HG03045 (cell line): ENCODE data around the gene CEP68.
A peak's percentile ranks its signal among the peaks of the same experiment; 100 is the strongest.
"Not testable (repeated sequence)": the region's sequence is repeated elsewhere in the genome, so short reads cannot be mapped to it uniquely, and the experiment has no call there.

Experiments used
- ATAC-seq: cut with Tn5 transposase; IDR thresholded peaks from one replicate; pipeline ENCODE4 v1.9.1; 2021; ENCODE audit warnings: mild to moderate bottlenecking, moderate library complexity; ENCODE audit not compliant: unreplicated experiment

The CEP68 gene, protein sequence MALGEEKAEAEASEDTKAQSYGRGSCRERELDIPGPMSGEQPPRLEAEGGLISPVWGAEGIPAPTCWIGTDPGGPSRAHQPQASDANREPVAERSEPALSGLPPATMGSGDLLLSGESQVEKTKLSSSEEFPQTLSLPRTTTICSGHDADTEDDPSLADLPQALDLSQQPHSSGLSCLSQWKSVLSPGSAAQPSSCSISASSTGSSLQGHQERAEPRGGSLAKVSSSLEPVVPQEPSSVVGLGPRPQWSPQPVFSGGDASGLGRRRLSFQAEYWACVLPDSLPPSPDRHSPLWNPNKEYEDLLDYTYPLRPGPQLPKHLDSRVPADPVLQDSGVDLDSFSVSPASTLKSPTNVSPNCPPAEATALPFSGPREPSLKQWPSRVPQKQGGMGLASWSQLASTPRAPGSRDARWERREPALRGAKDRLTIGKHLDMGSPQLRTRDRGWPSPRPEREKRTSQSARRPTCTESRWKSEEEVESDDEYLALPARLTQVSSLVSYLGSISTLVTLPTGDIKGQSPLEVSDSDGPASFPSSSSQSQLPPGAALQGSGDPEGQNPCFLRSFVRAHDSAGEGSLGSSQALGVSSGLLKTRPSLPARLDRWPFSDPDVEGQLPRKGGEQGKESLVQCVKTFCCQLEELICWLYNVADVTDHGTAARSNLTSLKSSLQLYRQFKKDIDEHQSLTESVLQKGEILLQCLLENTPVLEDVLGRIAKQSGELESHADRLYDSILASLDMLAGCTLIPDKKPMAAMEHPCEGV

DNA sequence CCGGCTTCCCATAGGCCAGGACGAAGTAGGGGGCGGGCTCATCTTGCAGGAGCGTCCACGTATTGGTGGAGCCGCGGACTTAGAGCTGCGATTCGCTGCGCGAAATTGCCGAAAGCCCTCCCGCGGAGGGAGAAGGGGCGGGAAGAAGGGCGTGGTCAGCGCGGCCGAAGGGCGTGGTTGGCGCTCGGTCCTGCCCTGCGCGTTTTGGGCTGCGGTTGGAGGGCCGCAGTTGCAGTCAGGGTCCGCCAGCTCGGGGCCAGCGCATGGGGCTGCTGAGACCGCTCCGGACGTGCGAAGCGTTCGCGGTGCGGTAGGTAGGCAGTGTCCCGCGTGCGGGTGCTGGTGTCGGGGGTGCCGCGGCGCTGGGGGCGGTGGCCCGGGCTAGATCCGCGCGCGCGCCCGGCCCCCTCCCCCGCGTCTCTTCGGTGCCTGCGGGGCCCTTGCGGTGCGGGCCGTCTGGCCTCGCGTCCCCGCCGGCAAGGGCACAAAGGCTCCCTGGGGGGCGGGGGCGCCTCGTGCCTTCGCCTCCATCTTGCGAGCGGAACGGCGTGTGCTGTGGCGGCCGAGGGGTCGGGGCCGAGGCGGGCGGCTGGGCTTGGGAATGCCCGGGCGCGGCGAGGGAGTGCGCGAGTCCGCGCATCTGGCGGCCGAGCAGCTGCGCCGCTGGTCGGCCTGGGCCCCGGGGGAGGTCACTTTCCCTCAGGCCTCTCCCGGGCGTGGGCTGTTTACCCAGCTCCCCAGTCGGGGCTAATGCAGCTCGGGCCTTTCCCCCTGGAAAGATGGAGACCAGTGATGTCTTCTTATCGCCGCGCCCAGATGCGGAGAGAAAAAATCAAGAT, at the start of gene CEP68:
CEP68 (plus strand) TSS at position 202 of the 839 bp plus-strand sequence. CDS start 13,029 bp downstream, outside the sequence.
- ATAC-seq: peak; percentile 85

DNA sequence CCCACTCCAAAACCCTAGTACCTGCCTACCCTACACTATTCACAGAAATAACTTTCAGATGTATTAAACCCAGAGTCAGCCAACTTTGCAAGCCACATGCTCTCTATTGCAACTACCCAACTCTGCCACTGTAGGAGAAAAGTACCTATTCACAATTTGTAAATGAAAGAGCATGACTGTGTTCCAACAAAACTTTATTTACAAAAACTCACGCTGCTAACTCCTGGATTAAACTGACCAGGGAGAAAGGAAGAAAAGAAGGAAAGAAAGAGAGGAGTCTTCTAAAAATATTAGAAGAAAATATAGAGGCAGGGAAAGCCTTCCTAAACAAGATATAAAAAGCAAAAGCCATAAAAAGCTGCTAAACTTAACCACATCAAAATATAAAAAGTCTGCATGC, 42.4 kb upstream of the CEP68 start:
- no peak for ATAC-seq

DNA sequence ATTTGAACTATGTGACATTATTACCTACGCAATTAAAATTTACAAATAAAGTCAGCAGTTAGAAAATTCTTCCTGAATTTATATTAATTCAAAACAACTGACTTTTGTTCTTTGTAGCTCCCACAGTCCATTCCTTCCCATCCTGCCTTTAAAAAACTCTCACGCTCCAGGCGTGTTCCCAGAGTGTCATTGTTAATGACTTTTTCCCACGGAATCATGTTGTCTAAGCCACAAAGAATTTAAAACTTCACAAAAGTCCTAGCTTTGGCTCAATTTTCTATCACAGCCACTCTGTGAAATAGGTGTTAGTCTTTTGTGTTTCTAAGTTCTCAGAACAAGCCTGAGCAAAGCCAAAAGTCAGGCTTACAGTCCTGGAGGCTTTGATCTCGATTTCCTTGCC, 40.5 kb upstream of the CEP68 start:
- no peak for ATAC-seq

DNA sequence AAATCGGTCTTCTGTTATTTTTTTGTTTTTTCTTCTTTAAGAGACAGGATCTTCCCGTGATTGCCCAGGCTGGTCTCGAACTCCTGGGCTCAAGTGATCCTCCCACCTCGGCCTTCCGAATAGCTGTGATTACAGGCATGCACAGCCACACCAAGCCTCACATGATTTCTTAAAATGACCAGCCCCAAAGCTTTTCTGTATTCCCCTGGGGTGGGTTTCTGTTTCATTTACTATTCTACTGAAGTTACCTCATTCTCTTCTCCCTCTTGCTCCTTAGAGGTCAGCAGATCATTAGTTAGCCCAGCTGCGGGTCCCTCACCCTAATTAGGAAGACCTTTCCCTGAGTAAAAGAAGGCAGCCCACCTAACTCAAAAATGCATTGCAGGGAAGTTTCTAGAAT, 39.4 kb upstream of the CEP68 start:
- peak; percentile 52 for ATAC-seq

DNA sequence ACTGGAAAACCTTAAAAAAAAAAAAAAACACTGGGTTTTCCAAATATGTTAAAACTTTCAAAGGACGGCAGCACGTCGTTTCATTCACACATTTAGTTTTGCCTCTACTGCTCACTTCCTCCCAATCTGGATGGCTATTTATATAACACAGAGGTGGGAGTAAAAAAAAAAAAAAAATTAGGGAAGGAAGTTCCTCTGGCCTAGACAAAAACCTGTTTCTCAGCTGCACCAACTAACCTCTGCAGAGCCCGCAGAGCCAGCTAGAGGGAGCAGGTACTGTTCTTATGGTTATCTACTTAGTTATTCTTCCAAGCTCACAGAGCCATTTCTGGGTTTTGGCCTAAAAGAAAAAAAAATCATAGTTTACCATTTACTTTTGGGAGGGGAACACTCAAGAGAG, 38.9 kb upstream of the CEP68 start:
- no peak for ATAC-seq

DNA sequence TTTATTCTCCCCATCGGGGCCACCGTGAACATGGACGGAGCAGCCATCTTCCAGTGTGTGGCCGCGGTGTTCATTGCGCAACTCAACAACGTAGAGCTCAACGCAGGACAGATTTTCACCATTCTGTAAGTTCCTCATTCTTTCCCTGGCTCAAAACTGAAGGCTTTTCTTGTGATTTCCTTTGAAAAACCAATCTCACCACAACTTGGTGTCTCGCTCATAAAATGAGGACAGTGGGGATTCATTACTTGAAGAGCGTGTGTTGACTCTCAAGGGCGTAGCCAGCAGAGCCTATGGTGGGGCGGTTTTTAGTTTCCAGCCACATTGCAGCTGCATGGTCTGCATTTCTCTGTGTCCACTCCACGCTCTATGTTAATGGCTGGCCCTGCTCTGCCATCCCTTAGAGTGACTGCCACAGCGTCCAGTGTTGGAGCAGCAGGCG, 38.1 kb upstream of the CEP68 start:
- no peak for ATAC-seq

DNA sequence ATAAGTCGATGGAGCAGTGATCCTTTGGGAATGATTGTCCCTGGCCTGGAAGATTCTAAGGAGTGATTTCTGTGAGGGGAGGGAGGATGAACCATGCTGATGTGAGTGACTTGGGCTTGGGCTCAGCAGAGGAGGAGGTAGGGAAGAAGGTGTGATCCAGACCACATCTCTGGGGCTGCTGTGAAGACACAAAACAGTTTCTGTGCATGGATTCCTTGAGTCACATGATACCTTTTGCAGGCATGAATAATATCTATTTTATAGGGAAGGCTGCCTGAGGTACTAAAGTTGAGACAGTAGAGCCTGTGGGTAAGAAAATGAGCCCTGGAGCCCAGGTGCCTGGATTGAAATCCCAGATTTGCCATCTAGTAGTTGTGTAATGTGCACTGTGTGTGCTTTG, 37.2 kb upstream of the CEP68 start:
- ATAC-seq: no peak

DNA sequence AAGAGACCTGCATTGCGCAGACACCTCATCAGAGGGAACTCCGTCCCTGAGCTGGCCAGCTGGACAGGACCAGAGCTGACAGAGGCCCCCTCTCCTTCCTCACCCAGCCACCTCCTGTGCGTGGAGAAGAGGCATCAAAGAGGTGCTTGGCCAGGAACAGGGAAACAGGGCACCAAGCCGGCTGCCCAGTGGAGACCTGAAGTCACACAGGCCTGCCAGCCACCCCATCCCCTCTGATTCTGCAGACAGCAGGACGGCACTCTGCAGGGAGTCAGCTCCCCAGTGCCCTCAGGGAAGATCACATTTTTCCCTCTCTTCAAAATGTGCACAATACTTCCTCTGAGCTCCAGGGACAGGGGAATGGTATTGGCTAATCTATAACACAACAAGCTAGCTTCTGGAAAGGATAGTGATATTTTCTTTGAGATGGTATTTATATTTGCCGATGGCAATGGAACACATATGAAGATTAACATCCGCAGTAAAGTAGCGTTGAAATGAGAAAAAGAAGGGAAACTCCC, 36.5 kb upstream of the CEP68 start:
- ATAC-seq: no peak

DNA sequence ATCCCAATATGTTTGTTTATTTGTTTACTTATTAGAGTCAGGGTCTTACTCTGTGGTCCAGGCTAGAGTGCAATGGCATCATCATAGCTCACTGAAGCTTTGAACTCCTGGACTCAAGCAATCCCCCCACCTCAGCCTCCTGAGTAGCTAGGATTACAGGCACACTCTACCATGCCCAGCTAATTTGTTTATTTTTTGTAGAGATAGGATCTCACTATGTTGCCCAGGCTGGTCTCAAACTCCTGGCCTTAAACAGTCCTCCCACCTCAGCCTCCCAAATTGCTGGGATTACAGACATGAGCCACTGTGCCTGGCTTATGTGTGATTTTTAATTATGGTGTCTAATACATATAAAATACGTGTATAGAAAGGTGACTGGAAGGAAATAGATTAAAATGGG, 36.0 kb upstream of the CEP68 start:
- ATAC-seq: not testable (repeated sequence)

DNA sequence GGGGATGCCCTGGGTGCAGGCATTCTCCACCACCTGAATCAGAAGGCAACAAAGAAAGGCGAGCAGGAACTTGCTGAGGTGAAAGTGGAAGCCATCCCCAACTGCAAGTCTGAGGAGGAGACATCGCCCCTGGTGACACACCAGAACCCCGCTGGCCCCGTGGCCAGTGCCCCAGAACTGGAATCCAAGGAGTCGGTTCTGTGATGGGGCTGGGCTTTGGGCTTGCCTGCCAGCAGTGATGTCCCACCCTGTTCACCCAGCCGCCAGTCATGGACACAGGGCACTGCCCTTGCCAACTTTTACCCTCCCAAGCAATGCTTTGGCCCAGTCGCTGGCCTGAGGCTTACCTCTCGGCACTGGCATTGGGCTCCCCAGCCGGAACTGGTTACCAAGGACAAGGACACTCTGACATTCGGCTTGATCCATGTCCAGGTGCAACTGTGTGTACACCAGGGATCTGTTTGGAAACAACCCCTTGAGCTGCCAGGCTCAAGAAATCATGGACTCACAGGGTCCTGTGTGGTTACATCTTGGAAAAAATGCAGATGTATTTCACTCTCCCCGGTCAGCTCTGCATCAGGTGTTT, 35.2 kb upstream of the CEP68 start:
- no peak for ATAC-seq

DNA sequence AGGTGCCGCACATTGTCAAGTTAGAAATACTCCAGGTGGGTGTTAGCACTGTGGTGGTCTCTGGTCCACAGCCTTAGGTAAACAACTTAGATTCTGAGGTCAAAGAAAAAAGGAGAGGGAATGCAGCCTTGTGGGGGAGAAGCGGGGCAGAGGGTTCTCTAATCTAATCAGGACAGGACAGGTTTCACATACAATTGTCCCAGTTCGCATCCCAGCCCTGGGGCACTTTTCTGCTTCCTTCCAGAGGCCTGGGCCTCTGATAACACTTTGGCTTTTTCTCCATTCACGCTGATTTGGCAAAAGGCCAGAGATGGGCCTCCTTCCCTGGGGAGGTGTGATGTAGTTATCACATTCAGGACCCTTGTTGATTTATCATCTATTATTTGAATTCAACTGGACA, 34.5 kb upstream of the CEP68 start:
- ATAC-seq: no peak

DNA sequence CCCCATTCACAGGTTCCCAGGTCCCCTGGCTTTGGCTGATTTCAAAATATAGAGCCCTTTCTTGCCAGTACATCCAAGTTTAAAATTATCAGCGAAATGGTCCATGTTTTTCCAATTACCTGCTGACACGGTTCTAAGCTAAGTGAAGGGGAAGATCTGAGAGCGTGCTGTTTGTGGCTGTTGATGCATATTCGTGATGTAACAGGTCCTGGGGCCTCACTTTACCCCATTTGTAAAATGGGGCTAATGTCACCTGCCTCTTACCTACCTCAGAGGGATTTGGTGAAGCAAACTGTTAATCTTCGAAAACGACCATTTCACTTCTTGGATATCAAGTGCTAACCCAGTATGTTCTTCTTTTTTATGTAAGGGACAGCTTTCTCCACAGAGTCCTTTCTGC, 34.0 kb upstream of the CEP68 start:
- ATAC-seq: no peak

DNA sequence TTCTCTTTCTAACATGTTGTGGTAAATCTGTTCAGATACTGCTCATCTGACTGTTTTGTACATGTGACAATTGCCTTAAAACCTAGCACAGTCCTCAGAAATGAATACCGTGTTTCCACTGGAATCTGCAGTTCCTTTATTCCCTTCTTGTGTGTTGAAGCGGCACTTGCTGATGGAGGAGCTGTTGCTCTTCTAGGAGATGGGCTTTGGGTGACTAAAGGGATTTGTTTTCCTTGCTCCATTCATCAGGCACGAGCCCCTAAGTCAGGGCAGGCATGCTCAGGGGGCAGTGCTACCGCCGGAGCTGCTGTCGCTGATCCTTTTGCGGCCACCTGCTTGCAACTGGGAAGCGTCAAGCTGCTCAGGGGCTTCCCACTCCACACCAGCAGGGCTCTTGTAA, 32.5 kb upstream of the CEP68 start:
- no peak for ATAC-seq

DNA sequence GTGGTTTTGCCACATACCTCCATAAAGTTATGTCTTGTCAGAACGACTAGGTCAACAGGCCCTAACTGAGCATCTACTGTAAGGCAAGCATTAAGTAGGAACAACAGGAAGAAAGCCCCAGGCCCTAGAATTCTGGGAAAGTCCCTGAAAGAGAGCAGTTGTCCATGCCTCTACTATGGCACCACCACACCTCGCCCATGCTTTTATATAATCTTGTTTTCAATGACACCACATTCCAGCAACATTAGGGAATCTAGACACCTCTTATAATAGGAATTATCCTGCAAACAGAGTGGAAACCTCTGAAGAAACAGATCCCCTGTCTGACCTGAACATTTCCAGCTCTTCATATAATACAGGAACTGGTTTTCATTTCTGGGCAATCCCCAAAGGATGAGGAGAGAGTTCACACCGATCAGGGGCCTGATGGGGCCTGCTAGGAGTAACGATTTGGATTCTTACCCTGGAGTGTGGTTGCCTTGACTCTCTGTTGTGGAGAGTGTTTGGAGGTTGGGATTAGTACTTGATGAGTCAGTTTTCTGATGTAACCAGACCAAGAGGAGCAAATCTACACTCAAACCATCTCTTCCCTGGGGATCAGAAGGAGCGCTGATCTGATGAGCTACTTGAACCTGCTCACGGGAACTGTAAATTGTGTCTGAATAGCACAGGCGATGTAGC, 31.9 kb upstream of the CEP68 start:
- no peak for ATAC-seq

DNA sequence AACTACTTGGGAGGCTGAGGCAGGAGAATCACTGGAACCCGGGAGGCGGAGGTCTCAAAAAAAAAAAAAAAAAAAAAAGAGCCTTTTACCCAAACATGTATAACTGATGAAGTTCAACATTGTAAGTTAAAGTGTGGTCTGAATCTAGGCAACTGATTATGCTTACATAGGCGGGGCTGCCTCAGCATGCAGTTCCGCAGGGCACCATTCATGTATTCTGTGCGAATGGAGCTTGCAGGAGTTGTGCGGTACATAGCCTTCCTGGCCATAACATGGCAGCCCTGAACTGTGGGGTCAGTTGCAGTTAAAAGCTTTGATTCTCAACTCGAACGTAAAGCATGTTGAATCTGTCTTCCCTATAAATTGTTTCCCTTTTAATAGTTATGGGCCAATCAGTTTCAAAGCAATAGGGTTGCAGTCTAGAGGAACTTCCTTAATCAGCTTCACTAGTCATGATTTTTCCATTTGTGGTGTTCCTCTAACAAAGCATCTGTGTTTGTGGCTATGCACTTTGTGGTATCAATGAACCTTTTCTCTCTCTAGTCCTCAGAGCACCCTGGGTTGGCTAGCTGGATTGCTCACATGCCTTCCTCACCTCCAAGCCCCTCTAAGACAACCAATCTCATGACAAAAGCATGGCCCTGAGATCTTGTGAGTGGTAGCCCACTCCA, 30.6 kb upstream of the CEP68 start:
- ATAC-seq: no peak

DNA sequence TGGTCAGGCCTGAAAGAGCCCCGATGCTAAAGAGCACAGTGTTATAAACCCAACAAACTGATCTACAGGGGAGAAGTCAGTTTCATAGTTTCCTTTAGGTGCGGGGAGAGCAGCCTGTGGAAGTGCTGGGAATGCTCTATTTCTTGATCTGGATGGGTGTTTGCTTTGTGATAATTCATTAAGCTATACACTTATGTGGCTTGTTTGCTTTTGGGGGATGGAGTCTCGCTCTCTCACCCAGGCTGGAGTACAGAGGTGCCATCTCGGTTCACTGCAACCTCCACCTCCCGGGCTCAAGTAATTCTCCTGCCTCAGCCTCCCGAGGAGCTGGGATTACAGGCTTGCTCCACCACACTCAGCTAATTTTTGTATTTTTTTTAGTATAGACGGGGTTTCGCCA, 30.1 kb upstream of the CEP68 start:
- no peak for ATAC-seq

DNA sequence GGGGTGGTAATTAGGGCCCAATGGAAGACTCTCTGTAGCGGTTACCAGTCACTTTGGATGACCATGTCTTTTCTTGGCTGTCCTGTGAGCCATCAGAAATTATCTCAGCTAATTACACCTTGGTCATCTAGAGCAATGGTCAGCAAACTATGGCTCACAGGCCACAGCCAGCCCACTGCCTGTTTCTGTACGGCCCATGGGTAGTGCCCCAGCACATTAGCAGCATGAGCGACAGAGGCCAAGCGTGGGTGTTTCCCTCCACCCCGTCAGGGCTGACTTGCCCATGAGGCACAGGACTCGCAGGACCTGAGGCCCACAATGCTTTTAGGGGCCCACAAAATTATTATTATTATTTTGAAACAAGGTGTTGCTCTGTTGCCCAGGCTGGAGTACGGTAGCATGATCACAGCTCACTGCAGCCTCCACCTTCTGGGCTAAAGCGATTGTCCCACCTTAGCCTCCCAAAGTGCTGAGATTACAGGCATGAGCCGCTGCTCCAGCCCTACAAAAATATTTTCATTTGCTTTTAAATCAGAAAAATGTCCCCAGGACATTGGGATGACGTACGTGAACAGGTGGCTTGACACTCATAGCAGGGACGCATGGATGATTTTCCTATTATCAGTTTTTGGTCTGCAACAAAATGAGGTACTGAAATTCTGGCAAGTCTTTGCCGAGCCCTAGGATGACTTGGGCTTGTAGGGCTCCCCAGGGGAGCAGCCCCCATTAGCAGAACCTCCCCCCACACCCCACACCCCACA, 29.3 kb upstream of the CEP68 start:
- no peak for ATAC-seq

DNA sequence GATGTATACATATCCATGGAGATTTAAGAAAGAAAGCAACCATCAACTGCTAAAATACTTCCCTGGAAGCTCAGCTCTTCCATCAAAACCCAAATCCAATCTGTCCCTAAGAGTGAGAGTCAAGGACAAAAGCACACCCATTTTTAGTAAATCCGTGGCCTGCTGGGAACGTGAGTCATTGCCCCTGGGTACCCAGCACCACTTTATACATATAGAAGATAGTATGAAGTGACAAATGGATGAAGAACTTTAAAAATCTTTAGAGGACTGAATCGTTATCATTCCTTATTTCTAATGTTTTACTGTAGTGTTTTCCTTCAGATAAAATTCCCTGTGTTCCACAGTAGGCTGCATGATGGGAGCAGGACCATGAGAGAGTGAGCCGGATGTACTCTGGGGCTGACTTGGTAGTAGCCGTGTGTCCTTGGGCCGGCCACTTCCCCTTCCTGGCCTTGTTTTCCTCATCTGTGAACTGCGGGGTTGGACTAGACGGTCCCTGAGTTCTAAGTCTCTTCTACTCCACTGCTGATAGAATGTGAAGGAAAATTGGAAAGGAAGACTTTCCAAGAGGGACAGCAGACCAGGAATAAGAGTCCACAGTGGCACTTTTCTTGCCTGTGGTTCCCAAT, 28.5 kb upstream of the CEP68 start:
- no peak for ATAC-seq
